ENCODE results near the gene KRTAP5-4.

GRCh38 chr11:1589996-1590395 is 31.9 kb downstream of the KRTAP5-4 start:
- TF ChIP-seq EZH2 (IDR thresholded peaks at IDR 0.05; ENCODE audit: borderline replicate concordance, low read depth, low read length, poor library complexity, severe bottlenecking) (no peak), CTCF (conservative IDR thresholded peaks at IDR 0.05; ENCODE audit: low read depth, low read length) (no peak)

Measured in A673 (cell line).